ENCODE data around the gene TUSC2.

The TUSC2 gene

DNA sequence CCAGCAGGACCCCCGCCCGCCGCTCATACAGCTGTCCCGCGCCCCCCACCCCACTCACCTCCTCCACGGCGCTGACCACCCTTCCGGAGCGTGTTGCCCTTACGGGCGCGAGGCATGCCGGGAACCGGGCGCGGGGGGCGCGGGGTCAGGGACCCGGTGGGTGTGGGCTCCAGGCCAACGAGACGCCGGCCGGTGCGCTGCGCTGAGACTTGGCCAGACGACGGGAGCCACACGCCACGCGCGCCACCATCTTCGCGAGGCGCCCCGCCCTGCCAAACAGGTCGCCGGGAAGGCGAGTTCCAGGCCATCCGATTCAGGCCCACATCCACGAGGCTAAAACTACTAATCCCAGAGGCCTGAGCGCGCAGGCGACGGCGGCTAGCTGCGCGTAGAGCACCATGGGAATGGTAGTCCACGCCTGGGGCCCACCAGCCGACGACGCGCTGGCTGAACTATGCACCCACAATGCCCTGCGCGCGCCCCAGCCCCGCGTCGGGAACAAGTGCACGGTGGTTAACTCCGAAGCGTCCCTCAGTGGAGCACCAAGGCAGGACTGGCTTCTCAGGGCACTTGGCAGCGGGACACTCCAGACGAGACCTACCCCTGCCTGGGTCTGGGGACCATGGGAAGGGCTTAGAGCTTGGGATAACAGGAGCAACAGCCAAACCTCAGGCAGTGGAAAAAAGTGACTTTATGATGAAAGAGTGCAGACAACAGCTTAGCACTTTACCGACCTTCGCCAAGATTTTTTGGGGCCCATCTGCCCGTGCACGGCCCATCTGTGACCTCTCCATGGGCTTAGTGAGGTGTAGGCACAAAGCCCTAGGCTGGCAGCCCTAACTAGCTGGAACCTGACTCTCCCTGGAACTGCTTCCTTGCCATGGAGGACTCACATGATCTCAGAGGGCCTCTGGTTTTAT, 35.6 kb downstream of the TUSC2 start, which contains the start of gene IFRD2:
IFRD2 (minus strand) TSS at position 271 of the 920 bp plus-strand sequence; CDS start at position 116, 155 bp downstream.
- TF ChIP-seq POLR2AphosphoS5 (IDR thresholded peaks at IDR 0.05; ENCODE audit: low read depth, low read length) (peak; percentile 79), SIN3A (IDR thresholded peaks at IDR 0.05; ENCODE audit: borderline replicate concordance, insufficient read depth, low read length) (no peak)

DNA sequence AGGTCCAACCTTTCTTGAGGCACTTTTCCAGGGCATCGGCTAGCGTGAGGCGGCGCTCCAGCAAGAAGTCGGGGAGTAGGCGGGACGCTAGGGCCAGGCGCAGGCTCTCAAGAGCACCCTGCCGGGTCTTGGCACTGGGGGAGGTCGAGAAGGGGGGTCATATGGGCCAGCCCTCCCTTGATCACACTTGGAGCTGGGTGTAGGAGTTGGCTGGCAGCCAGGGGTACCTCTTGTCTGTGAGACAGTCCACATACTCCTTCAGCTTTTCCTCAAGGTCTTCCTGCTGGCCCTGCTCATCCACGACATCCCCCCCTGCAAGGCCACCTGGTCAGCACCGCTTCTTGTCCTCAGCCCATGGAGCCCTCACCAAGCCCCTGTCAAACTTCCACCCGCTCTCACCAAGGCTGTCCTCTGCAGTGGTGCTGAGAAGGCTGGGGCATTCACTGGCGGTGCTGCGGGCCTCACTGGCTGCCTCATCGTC, 37.8 kb downstream of the TUSC2 start:
- TF ChIP-seq TAF1 (IDR thresholded peaks at IDR 0.05; ENCODE audit: borderline replicate concordance, insufficient read depth, low read length) = no peak
- no peak for TF ChIP-seq POLR2AphosphoS5 (IDR thresholded peaks at IDR 0.05; ENCODE audit: low read depth, low read length)
- no peak for TF ChIP-seq SIN3A (IDR thresholded peaks at IDR 0.05; ENCODE audit: borderline replicate concordance, insufficient read depth, low read length)
- TF ChIP-seq, protein P1, sequence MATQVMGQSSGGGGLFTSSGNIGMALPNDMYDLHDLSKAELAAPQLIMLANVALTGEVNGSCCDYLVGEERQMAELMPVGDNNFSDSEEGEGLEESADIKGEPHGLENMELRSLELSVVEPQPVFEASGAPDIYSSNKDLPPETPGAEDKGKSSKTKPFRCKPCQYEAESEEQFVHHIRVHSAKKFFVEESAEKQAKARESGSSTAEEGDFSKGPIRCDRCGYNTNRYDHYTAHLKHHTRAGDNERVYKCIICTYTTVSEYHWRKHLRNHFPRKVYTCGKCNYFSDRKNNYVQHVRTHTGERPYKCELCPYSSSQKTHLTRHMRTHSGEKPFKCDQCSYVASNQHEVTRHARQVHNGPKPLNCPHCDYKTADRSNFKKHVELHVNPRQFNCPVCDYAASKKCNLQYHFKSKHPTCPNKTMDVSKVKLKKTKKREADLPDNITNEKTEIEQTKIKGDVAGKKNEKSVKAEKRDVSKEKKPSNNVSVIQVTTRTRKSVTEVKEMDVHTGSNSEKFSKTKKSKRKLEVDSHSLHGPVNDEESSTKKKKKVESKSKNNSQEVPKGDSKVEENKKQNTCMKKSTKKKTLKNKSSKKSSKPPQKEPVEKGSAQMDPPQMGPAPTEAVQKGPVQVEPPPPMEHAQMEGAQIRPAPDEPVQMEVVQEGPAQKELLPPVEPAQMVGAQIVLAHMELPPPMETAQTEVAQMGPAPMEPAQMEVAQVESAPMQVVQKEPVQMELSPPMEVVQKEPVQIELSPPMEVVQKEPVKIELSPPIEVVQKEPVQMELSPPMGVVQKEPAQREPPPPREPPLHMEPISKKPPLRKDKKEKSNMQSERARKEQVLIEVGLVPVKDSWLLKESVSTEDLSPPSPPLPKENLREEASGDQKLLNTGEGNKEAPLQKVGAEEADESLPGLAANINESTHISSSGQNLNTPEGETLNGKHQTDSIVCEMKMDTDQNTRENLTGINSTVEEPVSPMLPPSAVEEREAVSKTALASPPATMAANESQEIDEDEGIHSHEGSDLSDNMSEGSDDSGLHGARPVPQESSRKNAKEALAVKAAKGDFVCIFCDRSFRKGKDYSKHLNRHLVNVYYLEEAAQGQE (IDR thresholded peaks at IDR 0.05; ENCODE audit: insufficient read depth in 1 of 2, low read depth in 2 of 2, low read length in 2 of 2) = no peak
- TF ChIP-seq FOXP2 (optimal IDR thresholded peaks at IDR 0.05; ENCODE audit: borderline replicate concordance, extremely low read depth, extremely low read length, insufficient read depth) = no peak

DNA sequence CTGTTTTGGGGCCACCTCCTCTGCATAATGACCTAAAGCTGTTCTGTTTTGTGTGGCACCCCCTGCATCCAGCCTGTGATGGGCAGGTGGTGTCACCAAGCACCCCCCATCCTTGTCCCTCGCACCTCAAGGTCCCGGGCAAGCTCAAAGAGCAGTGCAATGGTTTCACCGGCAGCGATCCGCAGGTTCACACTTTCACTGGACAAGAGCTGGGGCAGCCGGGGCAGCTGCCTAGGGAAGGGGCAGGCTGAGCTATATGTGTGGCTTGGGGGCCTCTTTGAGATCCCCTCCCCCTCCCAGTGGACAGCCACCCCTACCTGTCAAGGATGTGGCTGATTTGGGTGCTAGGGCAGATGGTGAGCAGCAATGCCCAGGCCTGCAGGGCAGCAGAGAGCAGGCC, 38.9 kb downstream of the TUSC2 start:
- TF ChIP-seq POLR2AphosphoS5 (IDR thresholded peaks at IDR 0.05; ENCODE audit: low read depth, low read length) (no peak), FOXP2 (optimal IDR thresholded peaks at IDR 0.05; ENCODE audit: borderline replicate concordance, extremely low read depth, extremely low read length, insufficient read depth) (no peak), SIN3A (IDR thresholded peaks at IDR 0.05; ENCODE audit: borderline replicate concordance, insufficient read depth, low read length) (no peak), TAF1 (IDR thresholded peaks at IDR 0.05; ENCODE audit: borderline replicate concordance, insufficient read depth, low read length) (no peak)
- TF ChIP-seq, protein P1 (IDR thresholded peaks at IDR 0.05; ENCODE audit: insufficient read depth in 1 of 2, low read depth in 2 of 2, low read length in 2 of 2) = no peak

DNA sequence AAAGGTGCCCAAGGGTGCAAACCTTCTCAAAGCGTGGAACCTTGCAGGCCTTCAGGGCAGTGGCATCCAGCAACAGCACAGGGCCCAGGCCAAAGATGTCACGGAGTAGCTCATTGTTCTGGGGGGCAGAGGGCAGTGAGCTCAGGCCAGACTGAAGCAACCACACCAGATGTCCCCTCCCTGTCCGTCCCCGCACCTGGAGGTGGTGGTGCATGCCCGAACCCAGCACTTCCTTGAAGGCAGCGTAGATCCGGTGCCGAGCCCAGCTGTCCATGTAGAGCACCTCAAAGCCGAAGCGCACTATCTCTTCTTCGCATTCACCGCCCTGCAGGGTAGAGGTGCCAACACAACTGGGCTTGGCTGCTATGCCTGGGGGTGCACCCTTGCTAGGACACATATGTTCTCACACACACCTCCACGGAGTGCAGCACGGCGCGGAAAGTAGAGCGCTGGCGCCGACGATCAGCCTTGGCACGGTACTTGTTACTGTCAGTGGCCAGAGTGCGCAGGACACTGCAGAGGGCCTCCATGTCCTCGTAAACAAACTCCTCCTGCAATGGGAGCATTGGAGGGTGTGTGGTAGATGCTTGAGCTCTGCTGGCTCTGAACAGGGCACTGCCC, 39.5 kb downstream of the TUSC2 start:
- no peak for TF ChIP-seq FOXP2 (optimal IDR thresholded peaks at IDR 0.05; ENCODE audit: borderline replicate concordance, extremely low read depth, extremely low read length, insufficient read depth)

DNA sequence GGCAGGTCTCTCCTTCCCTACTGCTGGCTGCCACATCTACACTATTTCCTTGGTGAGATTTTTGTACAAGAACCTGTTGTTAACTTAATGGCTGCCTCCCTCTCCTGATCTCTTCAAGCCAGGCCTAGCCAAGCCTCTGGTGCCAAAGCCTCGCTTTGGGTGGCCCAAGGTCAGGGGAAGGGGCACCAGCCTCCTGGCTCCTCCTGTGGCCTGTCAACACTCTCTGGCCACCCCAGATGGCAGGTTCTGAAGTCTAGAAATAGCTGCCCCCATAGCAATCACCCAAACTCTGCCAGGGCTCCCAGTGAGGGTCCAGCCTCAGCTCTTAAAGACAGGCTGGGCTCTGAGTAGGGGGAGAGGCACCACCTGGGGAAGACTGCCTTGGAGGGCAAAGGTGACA, 40.8 kb downstream of the TUSC2 start:
- TF ChIP-seq, protein P1 (IDR thresholded peaks at IDR 0.05; ENCODE audit: insufficient read depth in 1 of 2, low read depth in 2 of 2, low read length in 2 of 2) = no peak
- no peak for TF ChIP-seq POLR2AphosphoS5 (IDR thresholded peaks at IDR 0.05; ENCODE audit: low read depth, low read length)
- no peak for TF ChIP-seq TAF1 (IDR thresholded peaks at IDR 0.05; ENCODE audit: borderline replicate concordance, insufficient read depth, low read length)
- TF ChIP-seq SIN3A (IDR thresholded peaks at IDR 0.05; ENCODE audit: borderline replicate concordance, insufficient read depth, low read length) = no peak
- TF ChIP-seq FOXP2 (optimal IDR thresholded peaks at IDR 0.05; ENCODE audit: borderline replicate concordance, extremely low read depth, extremely low read length, insufficient read depth) = no peak
